GM19328 (cell line): ENCODE data around the gene OVCH2.

Source experiments
- ATAC-seq: cut with Tn5 transposase; IDR thresholded peaks from one replicate; pipeline ENCODE4 v1.9.1; 2021; ENCODE audit warnings: mild to moderate bottlenecking, moderate library complexity; ENCODE audit not compliant: unreplicated experiment

The OVCH2 gene

DNA sequence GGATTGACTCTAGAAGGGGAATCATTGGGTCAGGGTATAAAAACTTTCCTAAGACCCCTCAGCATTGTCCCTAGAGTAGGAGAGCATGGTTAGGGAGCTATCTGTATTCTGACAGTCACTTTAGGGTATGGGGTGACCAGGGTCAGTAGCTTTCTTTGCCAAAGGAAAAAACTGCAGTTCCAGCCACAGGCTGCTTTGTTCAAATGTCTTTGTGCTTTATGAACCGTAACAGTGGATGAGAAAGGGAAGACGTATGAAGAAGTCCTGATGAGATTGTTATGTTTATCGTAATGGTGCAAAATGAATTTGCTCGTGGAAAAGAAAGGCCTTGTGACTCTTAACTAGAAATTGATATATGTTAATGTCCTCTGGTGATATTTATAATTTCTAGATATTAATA, 63.0 kb downstream of the OVCH2 start:
- ATAC-seq: no peak

GRCh38 chr11:7642747-7643146, 63.5 kb downstream of the OVCH2 start:
- no peak for ATAC-seq

DNA sequence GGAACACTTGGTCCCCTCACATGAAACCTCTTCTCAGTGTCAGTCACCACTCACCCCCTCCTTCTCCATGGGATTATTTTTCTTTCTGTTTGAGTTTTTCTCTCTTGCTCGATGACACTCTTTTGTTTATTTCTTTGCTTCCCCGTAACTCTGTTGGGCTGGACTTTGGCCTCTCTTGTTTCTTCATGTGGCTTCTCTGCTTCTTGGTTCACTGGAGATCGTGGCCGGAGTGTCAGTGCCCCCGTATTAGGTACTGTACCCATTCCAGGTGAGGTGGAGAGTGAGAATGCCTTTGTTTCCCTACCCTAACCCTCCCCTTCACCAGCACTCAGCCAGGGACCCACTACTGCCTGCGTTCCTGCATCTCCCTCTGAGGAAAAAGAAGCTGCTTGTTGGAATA, 65.5 kb downstream of the OVCH2 start:
- ATAC-seq: no peak

GRCh38 chr11:7639643-7640025, 66.6 kb downstream of the OVCH2 start:
- no peak for ATAC-seq
